Activated CD8-positive, alpha-beta memory T cell treated with anti-CD3 and anti-CD28 coated beads, Interleukin-2, amount 50 U/mL, for 24 hours (primary cell): Measurements from ENCODE around the gene MRPS5.
"Not testable (repeated sequence)": the region's sequence is repeated elsewhere in the genome, so short reads cannot be mapped to it uniquely, and the experiment has no call there.

Source experiments
- DNase-seq: peaks from one replicate; pipeline ENCODE4 v3.0.0-alpha.2; 2020; ENCODE audit errors: extremely low read depth

The MRPS5 gene

GRCh38 chr2:95047629-95048510 is 73.7 kb downstream of the MRPS5 start:
- no peak for DNase-seq

GRCh38 chr2:95046371-95047112 is 75.1 kb downstream of the MRPS5 start:
- no peak for DNase-seq

- no peak for DNase-seq
Measured at GRCh38 chr2:95044601-95045000, 77.0 kb downstream of the MRPS5 start.

GRCh38 chr2:95043300-95044093 is 78.1 kb downstream of the MRPS5 start:
- no peak for DNase-seq

- no peak for DNase-seq
Measured at GRCh38 chr2:95042472-95043271, 78.9 kb downstream of the MRPS5 start.

- DNase-seq = no peak
Measured at GRCh38 chr2:95041824-95042442, 79.7 kb downstream of the MRPS5 start.

GRCh38 chr2:95041060-95041823 is 80.4 kb downstream of the MRPS5 start:
- no peak for DNase-seq

- no peak for DNase-seq
Measured at GRCh38 chr2:95040426-95040825, 81.2 kb downstream of the MRPS5 start.

- DNase-seq = no peak
Measured at GRCh38 chr2:95039978-95040377, 81.6 kb downstream of the MRPS5 start.

GRCh38 chr2:95039363-95039762 is 82.2 kb downstream of the MRPS5 start:
- no peak for DNase-seq

- DNase-seq = no peak
Measured at GRCh38 chr2:95038635-95039298, 82.8 kb downstream of the MRPS5 start.

- not testable (repeated sequence) for DNase-seq
Measured at GRCh38 chr2:95037841-95038585, 83.6 kb downstream of the MRPS5 start.

GRCh38 chr2:95037384-95037839 is 84.2 kb downstream of the MRPS5 start:
- DNase-seq = no peak

GRCh38 chr2:95036596-95037383 is 84.8 kb downstream of the MRPS5 start:
- no peak for DNase-seq
